Caco-2 (cell line): ENCODE results near the gene ADNP. TPM values are rescaled to one million over a fixed set of nuclear protein-coding genes. Genes with fewer than 3 reads are reported as not detected.

Source experiments
- BruUV-seq: library from RNA; stranded (reverse); fragments of 400-500 nt; replicated peaks from 2 replicates; lab custom pipeline; 2021; lab: Mats Ljungman, UMichigan
- CTCF ChIA-PET: fragments of 300-600 bp; sonication (Branson Sonifier 250); formaldehyde crosslinking; loops from one replicate; lab custom pipeline; 2022; ENCODE audit warnings: antibody characterized with exemption; lab: Charles Lee
- POLR2A ChIA-PET: fragments of 300-600 bp; sonication (Branson Sonifier 250); formaldehyde crosslinking; loops from one replicate; lab custom pipeline; 2022; ENCODE audit warnings: antibody characterized with exemption; lab: Charles Lee
- DNase-seq, 2 experiments: peaks; one replicate each; pipeline versions ENCODE4 v3.0.0 to v3.0.0-alpha.2; 2020 to 2022
- H3K27me3 ChIP-seq: replicated peaks from 2 replicates; pipeline ENCODE4 v1.6.0; 2011; ENCODE audit warnings: low read length; ENCODE audit not compliant: control insufficient read depth, insufficient read depth
- H3K36me3 ChIP-seq: 2 replicates; pipeline ENCODE4 v1.5.1; 2011; ENCODE audit warnings: low read length; ENCODE audit not compliant: control insufficient read depth, insufficient read depth
- H3K4me1 ChIP-seq: fragments of 250-450 bp; sonication (Bioruptor Pico); 2 replicates; pipeline ENCODE4 v1.5.1; 2020; ENCODE audit warnings: mild to moderate bottlenecking
- H3K4me3 ChIP-seq: 2 replicates; pipeline ENCODE4 v1.5.1; 2011; ENCODE audit warnings: low read depth, mild to moderate bottlenecking, control low read depth, low read length
- H3K9me3 ChIP-seq: fragments of 250-450 bp; sonication (Bioruptor Pico); 2 replicates; pipeline ENCODE4 v1.5.1; 2020; ENCODE audit warnings: mild to moderate bottlenecking, moderate library complexity
- H3K27ac Mint-ChIP-seq: one replicate; pipeline ENCODE4 v1.8.0; 2022; ENCODE audit warnings: mixed read lengths; ENCODE audit not compliant: unreplicated experiment
- H3K27me3 Mint-ChIP-seq: one replicate; pipeline ENCODE4 v1.8.0; 2022; ENCODE audit warnings: mixed read lengths; ENCODE audit not compliant: insufficient read depth, unreplicated experiment
- H3K36me3 Mint-ChIP-seq: one replicate; pipeline ENCODE4 v1.8.0; 2022; ENCODE audit warnings: mild to moderate bottlenecking, mixed read lengths; ENCODE audit not compliant: insufficient read depth, unreplicated experiment
- H3K4me1 Mint-ChIP-seq: one replicate; pipeline ENCODE4 v1.8.0; 2022; ENCODE audit warnings: low read depth, mixed read lengths; ENCODE audit not compliant: unreplicated experiment
- H3K4me3 Mint-ChIP-seq: one replicate; pipeline ENCODE4 v1.8.0; 2022; ENCODE audit warnings: mild to moderate bottlenecking, moderate library complexity, mixed read lengths; ENCODE audit not compliant: unreplicated experiment
- H3K9me3 Mint-ChIP-seq: one replicate; pipeline ENCODE4 v1.8.0; 2022; ENCODE audit warnings: mixed read lengths; ENCODE audit not compliant: unreplicated experiment
- CTCF ChIP-seq, 2 experiments: fragments of 200-600 bp in 1 of 2; IDR thresholded peaks; 1 replicate in 1 of 2; 2 replicates in 1 of 2; pipeline versions ENCODE4 v1.5.1 to v1.8.0; 2011 to 2022; ENCODE audit warnings: antibody characterized with exemption in 1 of 2, control low read depth in 1 of 2, inconsistent platforms in 1 of 2, low read depth in 1 of 2, low read length in 1 of 2, mild to moderate bottlenecking in 1 of 2, moderate library complexity in 1 of 2; ENCODE audit not compliant: insufficient read depth in 1 of 2, severe bottlenecking in 1 of 2, unreplicated experiment in 1 of 2
- intact Hi-C: fragments of 100-400 bp; cut with micrococcal nuclease; formaldehyde crosslinking; loops from one replicate; pipeline ENCODE4 v1.10.0; 2022; ENCODE audit not compliant: unreplicated experiment
- total RNA-seq: library from RNA; stranded (reverse); gene quantifications from 2 replicates; pipeline ENCODE4 v1.2.3, GENCODE V29; 2022

ADNP gene
- total RNA-seq, 1 experiment from 2014 or later: 154 TPM

GRCh38 chr20:50959543-50960126 lies 28.4 kb upstream of the ADNP start:
- POLR2A ChIA-PET: interaction anchor here (3.2 kb wide), 1 partner anchor 29 kb away, joined by 105 read pairs; the partner anchor contains the start of gene ADNP
- H3K4me1 Mint-ChIP-seq: peaks cover 22% of the 10 kb centered on the region
- H3K4me1 ChIP-seq: peaks cover 16% of the 10 kb centered on the region
- peak overlapping the region; percentile 97 for H3K27ac Mint-ChIP-seq
- H3K9me3 ChIP-seq: no peaks in the 10 kb centered on the region
- no peaks in the 10 kb centered on the region for H3K27me3 ChIP-seq
- CTCF ChIA-PET: no interaction called here
- no peaks in the 10 kb centered on the region for H3K9me3 Mint-ChIP-seq
- TF ChIP-seq CTCF (IDR thresholded peaks at IDR 0.05; ENCODE audit: insufficient read depth in 1 of 2, low read depth in 1 of 2, low read length in 1 of 2, severe bottlenecking in 1 of 2, unreplicated experiment in 1 of 2): no peak
- H3K36me3 ChIP-seq: no peaks in the 10 kb centered on the region
- peak overlapping the region; percentile 91 for H3K4me3 ChIP-seq
- intact Hi-C loops: no loop called here
- DNase-seq: no peak
- no TSS peak for BruUV-seq
- peaks cover 48% of the 10 kb centered on the region for H3K36me3 Mint-ChIP-seq
- peaks cover under 1% of the 10 kb centered on the region for H3K27me3 Mint-ChIP-seq
- H3K4me3 Mint-ChIP-seq: peak overlapping the region; percentile 92

DNA sequence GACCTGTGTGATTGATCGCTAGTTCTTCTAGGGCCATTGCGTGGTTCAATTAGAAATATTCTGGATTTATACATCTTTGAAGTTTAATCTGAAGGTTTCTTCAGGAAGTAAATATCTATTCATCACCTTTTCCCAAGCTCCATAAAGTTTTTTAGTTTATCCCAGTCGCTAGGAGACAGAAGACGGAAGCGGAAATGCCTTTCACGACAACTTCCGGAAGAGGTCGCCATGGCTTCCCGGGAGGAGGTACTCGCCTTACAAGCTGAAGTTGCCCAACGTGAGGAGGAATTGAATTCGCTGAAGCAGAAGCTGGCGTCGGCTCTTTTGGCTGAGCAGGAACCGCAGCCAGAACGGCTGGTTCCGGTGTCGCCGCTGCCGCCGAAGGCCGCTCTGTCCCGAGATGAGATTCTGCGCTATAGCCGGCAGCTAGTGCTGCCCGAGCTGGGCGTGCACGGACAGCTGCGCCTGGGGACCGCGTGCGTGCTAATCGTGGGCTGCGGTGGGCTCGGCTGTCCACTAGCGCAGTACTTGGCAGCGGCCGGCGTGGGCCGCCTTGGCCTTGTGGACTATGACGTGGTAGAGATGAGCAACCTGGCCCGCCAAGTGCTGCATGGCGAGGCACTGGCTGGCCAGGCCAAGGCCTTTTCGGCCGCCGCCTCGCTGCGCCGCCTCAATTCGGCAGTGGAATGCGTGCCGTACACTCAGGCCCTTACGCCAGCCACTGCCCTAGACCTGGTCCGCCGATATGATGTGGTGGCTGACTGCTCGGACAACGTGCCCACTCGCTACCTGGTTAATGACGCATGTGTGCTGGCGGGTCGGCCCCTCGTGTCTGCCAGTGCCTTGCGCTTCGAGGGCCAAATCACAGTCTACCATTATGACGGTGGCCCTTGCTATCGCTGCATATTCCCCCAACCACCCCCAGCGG lies 27.6 kb upstream of the ADNP start, which contains the start of gene MOCS3:
TSS of gene MOCS3 (plus strand) at position 204 of the 928 bp plus-strand sequence. CDS start at position 229, 25 bp downstream.
- intact Hi-C loops: loop anchor here (1.0 kb wide), 2 partner anchors 28 to 169 kb away; partner anchors contain the start of gene ADNP
- BruUV-seq: TSS peak; percentile 68
- Histone ChIP-seq H3K4me1 (peaks cover 16% of the 10 kb centered on the region), H3K9me3 (no peaks in the 10 kb centered on the region), H3K36me3 (no peaks in the 10 kb centered on the region), H3K4me3 (peak within 1 kb of the TSS; percentile 91), H3K27me3 (no peaks in the 10 kb centered on the region)
- CTCF ChIA-PET: interaction anchor here (0.8 to 3.0 kb wide), 10 partner anchors 9 to 604 kb away, joined by 3 to 42 read pairs (median 4); partner anchors contain the start of genes ADNP and BCAS4
- POLR2A ChIA-PET: interaction anchor here (0.6 to 3.2 kb wide), 18 partner anchors 9 to 356 kb away, joined by 3 to 105 read pairs (median 4); partner anchors contain the start of genes ADNP, BCAS4 and PARD6B
- peaks cover 56% of the 10 kb centered on the region for H3K36me3 Mint-ChIP-seq
- H3K4me1 Mint-ChIP-seq: peaks cover 22% of the 10 kb centered on the region
- H3K9me3 Mint-ChIP-seq: no peaks in the 10 kb centered on the region
- peak within 1 kb of the TSS; percentile 97 for H3K27ac Mint-ChIP-seq
- DNase-seq: peak; percentile 94 to 96
- peak in 1 of 2 experiments; percentile 37 for TF ChIP-seq CTCF (IDR thresholded peaks at IDR 0.05; ENCODE audit: insufficient read depth in 1 of 2, low read depth in 1 of 2, low read length in 1 of 2, severe bottlenecking in 1 of 2, unreplicated experiment in 1 of 2)
- no peaks in the 10 kb centered on the region for H3K27me3 Mint-ChIP-seq
- peak within 1 kb of the TSS; percentile 92 for H3K4me3 Mint-ChIP-seq
